Measurements from ENCODE around the gene SIK2.

GRCh38 chr11:111671383-111671782, 69.1 kb downstream of the SIK2 start:
- TF ChIP-seq CTCF (IDR thresholded peaks at IDR 0.05; ENCODE audit: borderline replicate concordance, extremely low read depth, low read length, poor library complexity, severe bottlenecking) (no peak), EZH2 (IDR thresholded peaks at IDR 0.05; ENCODE audit: borderline replicate concordance, low read depth, low read length, severe bottlenecking) (no peak)

Data from DND-41 (cell line).